NCI-H128 (cell line): ENCODE measurements around the gene AGPAT1.
"Not testable (repeated sequence)": the region's sequence is repeated elsewhere in the genome, so short reads cannot be mapped to it uniquely, and the experiment has no call there.

Experiments used
- DNase-seq: peaks from one replicate; lab custom pipeline; 2025; ENCODE audit not compliant: unreplicated experiment; lab: John Stamatoyannopoulos, UW

AGPAT1 gene

GRCh38 chr6:32151181-32151862 lies 24.6 kb downstream of the AGPAT1 start:
- no peak for DNase-seq

- no peak for DNase-seq
These were observed 25.7 kb downstream of the AGPAT1 start for GRCh38 chr6:32149932-32150870.

- no peak for DNase-seq
These were observed 26.7 kb downstream of the AGPAT1 start for GRCh38 chr6:32149092-32149755.

GRCh38 chr6:32148289-32149091 lies 27.4 kb downstream of the AGPAT1 start:
- no peak for DNase-seq

- DNase-seq: no peak
These were observed 28.3 kb downstream of the AGPAT1 start for GRCh38 chr6:32147401-32148132.

- no peak for DNase-seq
These were observed 29.2 kb downstream of the AGPAT1 start for GRCh38 chr6:32146687-32147086.

GRCh38 chr6:32146287-32146686 lies 29.6 kb downstream of the AGPAT1 start:
- DNase-seq: no peak

- DNase-seq: not testable (repeated sequence)
These were observed 31.6 kb downstream of the AGPAT1 start for GRCh38 chr6:32144238-32144637.

- no peak for DNase-seq
These were observed 35.4 kb downstream of the AGPAT1 start for GRCh38 chr6:32140420-32141046.

- DNase-seq: no peak
These were observed 36.3 kb downstream of the AGPAT1 start for GRCh38 chr6:32139590-32139989.

GRCh38 chr6:32137454-32137853 lies 38.4 kb downstream of the AGPAT1 start:
- no peak for DNase-seq

GRCh38 chr6:32133786-32134185 lies 42.1 kb downstream of the AGPAT1 start:
- DNase-seq: no peak

GRCh38 chr6:32132110-32132509 lies 43.8 kb downstream of the AGPAT1 start:
- DNase-seq: no peak

GRCh38 chr6:32131439-32131948 lies 44.4 kb downstream of the AGPAT1 start:
- no peak for DNase-seq

GRCh38 chr6:32129297-32130088 lies 46.4 kb downstream of the AGPAT1 start:
- DNase-seq: peak; percentile 64

- no peak for DNase-seq
These were observed 47.1 kb downstream of the AGPAT1 start for GRCh38 chr6:32128751-32129296.

GRCh38 chr6:32127717-32128592 lies 47.9 kb downstream of the AGPAT1 start, which contains the start of gene ATF6B:
ATF6B (minus strand) TSS chr6:32128246; CDS start chr6:32128207, 39 bp downstream.
- peak; percentile 94 for DNase-seq
